Right renal cortex interstitium (tissue), 3 donors: ENCODE data around the gene PLP1. TPM values are rescaled to one million over a fixed set of nuclear protein-coding genes. Genes with fewer than 3 reads are reported as not detected.
"Not testable (repeated sequence)": the region's sequence is repeated elsewhere in the genome, so short reads cannot be mapped to it uniquely, and the experiment has no call there.

Experiments used
- DNase-seq, 3 donors: peaks; one replicate each; pipeline ENCODE4 v3.0.0-alpha.2; 2013; ENCODE audit warnings: low read depth in 3 of 3, low spot score in 2 of 3
- polyA plus RNA-seq, 3 donors: library from polyadenylated mRNA; unstranded; fragments of 120-200 nt; gene quantifications; one replicate each; pipeline ENCODE4 v1.2.1, GENCODE V29; 2013; ENCODE audit not compliant: insufficient read length in 3 of 3

Gene PLP1
- polyA plus RNA-seq, 3 donors, result 3.5 to 6.1 (median 5.9) TPM

DNA sequence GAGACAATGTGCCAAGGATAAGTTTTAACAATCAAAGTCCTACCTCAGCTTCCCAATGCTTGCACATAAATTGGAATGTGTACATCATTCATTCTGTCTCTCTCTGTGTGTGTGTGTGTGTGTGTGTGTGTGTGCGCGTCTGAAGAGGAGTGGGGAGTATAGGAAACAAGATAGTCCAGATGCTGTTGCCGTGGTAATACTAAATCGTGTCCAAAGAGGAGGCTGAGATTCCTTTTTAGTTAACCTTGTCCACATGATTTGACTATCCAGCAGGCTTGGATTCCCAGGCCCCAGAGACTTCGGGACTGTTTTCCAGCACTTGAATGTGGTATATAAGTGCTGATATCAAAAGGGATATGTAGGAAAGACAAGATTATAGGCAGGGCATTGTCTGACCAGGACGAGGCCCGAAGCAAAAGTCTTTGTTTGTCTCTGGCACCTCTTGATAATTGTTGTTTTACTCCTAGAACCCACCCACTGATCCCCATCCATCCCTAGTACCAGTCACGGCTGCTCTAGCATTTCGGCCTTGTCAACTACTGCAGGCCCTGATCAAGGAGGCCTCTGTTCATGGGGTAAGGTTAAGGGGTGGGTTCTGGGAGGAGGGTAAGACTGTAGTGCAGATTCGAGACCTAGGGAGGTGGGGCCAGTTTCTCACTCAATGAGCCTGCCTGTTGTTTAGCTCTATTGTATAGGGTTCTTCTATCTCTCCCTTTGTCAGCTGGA lies 3.9 kb downstream of the PLP1 start:
- DNase-seq, result no peak

DNA sequence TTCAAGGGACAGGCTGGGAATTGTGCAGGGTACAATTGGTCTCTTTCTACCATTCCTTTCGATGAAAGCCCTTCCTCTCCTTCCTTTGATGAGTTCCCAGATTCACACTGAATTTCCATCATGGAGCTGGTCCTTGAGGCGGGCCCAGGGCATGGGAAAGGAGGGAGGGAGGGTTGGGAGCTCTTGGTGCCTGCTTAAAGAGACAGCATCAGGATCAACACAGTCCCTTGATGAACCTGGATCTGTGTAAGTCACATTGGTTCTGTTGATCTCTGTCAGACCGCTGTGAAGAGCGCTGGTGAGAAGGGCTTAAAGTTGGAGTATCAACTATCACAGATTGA lies 4.4 kb downstream of the PLP1 start:
- DNase-seq, result no peak

DNA sequence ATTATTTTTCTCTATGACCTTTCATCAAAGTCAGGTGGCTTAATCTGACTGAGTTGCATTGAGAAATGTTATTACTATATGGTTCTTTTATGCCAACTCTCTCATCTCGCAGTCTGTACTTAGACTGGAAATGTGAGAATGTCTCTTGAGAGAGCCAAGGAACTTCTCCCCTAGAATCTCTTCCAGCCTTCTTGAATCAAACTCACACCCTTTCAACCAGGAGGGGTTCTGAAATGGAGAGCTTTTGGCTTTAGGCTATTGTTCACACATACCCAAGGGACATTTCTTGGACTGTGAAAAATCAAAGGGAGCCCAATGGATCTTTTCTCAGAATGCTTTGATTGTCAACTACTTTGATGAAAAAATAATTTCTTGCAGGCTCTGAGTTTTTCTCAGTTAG lies 5.1 kb downstream of the PLP1 start:
- DNase-seq, result no peak

DNA sequence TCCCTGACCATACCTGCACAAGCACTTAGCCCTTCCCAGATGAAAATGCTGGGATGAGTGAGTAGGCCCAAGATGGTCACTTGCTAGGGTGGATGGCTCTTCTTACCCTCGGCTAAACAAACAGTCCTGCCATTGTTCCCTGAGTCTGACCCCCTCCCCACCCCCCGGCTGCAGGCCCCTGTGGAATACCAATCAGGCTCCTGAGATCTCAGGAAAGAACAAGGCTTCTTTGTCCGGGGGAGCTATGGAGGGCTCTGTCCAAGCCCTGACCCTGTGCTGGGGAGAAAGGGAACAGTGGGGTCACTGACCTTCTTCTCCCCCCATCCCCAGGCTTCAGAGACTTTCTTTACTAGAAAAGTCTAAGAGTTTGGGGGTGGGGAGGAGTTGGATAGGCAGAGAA lies 6.0 kb downstream of the PLP1 start:
- no peak for DNase-seq

DNA sequence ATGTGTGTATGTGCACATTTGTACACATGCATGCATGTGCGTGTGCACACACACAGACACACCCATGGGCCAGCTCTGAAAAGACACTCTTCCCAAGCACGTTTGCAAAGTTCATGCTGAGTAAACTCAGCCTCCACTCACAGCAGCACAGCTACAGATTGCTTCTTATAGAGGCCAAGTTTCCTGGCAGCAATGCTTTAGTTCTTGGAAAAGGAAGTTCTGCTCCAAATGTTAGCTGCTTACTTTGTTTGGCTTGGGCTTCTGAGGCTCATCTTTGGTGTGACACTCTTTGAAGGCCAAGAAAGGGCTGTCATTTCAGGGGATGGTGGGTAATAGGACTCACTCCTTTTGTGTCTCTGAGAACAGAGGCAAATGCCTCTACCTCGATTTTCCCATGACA lies 6.6 kb downstream of the PLP1 start:
- no peak for DNase-seq

DNA sequence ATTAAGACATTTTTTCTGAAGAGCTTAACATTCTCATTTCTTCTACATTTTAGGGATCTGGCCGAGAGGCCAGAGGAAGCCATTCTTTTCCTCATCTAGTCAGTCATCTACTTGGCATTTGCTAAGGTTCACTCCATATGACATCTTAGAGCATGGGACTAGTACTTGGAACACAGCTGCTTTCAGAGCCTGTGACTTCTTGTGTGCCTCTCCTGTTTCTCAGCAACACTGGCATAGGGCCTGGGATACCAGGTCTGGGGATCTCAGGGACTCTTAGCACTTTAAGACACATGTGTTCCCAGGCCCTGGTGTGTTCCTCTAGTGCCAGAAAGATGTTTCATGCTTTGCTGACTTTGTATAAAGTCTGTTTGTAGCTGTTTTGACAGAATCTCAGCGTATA lies 7.3 kb downstream of the PLP1 start:
- no peak for DNase-seq

DNA sequence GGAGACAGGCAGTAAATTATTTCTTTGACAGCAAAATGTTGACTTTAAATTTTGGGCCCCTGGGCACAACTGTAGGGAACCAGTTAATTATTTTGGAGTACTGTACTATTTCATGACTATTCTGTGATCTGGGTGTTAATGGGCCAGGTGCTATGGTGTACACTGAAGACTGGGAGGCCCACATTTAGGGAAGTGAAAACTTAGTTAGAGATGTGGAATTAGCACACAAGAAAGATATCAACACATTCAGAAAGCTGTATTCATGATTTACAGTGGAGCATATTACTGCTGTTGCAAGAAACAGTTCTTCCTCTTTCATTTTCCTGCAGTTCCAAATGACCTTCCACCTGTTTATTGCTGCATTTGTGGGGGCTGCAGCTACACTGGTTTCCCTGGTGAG lies 12.4 kb downstream of the PLP1 start:
- no peak for DNase-seq

DNA sequence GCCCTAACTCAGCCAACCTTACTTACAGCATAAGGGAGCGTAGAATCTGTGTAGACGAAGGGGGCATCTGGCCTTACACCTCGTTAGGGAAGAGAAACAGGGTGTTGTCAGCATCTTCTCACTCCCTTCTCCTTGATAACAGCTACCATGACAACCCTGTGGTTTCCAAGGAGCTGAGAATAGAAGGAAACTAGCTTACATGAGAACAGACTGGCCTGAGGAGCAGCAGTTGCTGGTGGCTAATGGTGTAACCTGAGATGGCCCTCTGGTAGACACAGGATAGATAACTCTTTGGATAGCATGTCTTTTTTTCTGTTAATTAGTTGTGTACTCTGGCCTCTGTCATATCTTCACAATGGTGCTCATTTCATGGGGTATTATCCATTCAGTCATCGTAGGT lies 14.6 kb downstream of the PLP1 start:
- no peak for DNase-seq

DNA sequence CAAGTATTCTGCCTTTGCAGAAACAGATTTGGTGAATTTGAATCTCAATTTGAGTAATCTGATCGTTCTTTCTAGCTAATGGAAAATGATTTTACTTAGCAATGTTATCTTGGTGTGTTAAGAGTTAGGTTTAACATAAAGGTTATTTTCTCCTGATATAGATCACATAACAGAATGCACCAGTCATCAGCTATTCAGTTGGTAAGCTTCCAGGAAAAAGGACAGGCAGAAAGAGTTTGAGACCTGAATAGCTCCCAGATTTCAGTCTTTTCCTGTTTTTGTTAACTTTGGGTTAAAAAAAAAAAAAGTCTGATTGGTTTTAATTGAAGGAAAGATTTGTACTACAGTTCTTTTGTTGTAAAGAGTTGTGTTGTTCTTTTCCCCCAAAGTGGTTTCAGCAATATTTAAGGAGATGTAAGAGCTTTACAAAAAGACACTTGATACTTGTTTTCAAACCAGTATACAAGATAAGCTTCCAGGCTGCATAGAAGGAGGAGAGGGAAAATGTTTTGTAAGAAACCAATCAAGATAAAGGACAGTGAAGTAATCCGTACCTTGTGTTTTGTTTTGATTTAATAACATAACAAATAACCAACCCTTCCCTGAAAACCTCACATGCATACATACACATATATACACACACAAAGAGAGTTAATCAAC lies 15.3 kb downstream of the PLP1 start:
- DNase-seq, result no peak

DNA sequence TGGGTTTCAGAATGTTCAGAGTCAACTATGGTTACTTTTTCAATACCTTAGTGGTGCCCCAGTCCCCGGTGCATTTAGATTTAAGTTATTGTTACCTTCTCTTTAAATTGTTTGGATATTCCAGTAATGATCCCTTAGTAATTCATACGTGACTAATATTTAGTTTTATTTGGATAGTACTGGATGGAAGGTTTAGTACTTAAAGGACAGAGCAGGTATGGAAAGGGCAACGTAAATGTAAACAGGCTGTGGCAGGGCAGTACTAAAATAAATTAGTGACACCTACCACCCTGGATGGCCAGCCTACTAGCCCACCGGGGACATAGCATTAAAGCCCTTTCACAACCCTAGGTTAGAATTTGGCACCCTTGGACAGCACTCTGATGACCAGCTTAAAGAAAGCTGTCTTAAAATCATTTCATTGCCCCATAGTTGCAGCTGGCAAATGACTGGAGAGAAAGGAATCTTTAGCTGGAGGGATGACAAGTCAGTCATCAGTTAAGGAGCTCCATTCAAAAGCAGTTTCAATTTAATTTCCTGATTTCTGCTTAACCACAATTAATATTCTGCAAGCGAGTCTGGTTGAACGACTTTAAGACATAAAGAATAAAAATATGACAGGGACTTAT lies 16.4 kb downstream of the PLP1 start:
- no peak for DNase-seq

DNA sequence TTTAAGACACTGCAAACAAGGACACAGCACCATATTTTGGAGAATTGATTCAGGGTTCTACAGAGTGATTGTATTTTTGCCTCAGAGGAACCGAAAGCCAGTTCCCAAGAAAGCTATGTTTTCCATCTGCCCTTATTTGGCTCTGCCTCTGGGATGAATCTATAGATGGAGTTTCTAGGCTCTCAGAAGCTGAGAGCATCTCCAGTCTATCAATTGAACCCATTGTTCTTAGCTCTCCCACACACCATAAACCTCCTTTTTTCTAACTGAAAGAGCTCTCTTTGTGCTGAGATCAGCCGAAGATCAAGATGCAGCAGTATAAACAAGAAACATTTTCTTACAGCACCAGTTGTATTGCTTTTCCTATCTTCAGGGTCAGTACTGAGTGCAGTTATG lies 16.9 kb downstream of the PLP1 start:
- DNase-seq, result no peak

DNA sequence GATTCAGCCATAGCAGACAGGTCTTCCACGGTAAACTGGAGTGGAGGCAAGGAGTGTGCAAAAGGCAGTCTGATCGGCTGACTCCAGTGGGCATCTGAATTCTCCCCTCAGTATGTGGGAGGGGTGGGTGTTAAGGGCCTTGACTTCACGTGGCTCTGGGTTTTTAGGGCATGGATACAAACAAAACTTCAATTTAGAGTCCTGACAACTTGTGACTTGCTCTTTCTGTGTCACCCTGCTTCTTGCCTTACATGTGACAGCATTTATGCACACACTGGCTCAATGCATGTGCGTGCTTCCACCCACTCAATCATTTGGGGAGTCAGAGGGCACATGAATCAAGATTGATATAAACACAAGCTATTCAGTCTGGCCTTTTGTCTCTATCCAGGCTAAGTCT lies 17.5 kb downstream of the PLP1 start:
- DNase-seq, result no peak

DNA sequence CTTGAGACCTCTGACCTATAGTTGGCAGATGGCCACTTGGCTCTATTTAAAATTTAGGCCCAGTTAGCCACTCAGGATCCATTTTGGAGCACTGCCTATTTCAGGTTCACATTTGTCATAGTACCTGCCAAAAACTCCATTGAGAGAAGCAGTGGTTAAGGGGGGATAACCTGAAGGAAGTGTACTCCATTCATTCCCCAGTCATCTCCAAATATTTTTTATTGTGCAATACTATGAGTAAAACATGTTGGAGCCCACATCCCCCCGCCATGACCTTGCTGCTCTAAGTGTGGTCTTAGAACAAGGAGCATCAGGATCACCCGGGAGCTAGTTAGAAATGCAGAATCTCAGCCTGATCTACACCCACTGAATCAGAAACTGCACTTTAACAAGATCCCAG lies 21.1 kb downstream of the PLP1 start:
- no peak for DNase-seq

DNA sequence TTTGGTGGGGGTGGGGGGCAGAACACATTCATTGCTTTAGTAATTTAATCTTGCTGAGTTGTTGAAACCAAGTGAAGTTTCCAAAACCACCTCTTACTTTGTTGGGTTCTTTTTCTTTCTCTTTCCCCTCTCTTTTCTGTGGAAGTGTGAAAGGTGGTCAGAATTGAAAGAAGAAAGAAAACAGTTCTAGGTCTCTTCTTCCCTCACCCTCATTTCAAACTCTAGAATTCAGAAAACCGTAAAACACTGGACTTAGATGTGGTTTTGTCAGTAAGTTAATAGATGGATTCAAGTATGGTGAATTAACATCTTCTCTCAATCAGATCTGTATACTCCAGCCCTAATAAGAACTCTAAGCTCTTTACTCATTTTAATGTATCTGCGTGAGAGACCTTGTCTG lies 23.7 kb downstream of the PLP1 start:
- no peak for DNase-seq

DNA sequence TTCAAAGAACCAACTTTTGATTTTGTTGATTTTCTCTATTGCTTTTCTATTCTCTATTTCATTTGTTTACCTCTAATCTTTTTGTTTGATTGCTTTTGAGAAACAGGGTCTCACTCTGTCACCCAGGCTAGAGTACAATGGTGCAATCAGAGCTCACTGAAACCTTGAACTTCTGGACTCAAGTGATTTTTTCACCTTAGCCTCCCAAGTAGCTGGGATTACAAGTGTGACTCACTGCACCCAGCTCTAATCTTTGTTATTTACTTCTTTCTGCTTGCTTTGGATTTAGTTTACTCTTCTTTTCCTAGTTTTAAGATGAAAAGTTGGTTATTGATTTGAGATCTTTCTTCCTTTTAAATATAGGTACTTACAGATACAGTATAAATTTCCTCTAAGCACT lies 29.2 kb downstream of the PLP1 start:
- no peak for DNase-seq

DNA sequence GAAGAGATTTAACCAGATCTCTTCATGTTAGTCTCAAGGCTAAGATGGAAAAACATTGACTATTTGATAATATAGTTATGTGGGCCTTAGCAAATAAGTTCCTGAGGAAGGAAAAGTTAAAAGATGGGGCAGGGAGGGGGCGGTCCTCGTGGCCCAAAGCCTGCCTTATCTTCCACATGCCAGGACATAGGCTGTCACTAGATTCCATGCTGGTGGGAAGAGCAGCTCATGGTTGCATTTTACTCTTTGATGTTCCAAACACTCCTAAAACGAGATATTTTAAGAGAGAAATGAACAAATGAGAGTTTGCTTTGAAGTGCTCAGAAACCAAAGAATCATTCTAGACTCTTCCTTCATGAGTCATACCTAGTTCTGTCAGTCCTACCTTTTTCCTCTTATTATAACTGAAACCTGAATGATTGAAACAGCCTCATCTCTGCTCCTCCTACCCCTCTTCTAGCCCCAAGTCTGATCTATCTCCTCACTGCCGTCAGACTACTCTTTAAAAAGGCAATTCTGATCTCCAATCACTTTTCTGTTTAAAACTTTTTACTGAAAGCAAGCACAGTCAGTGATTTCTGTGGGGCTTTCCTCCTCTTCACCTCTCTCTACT lies 30.3 kb downstream of the PLP1 start:
- no peak for DNase-seq

DNA sequence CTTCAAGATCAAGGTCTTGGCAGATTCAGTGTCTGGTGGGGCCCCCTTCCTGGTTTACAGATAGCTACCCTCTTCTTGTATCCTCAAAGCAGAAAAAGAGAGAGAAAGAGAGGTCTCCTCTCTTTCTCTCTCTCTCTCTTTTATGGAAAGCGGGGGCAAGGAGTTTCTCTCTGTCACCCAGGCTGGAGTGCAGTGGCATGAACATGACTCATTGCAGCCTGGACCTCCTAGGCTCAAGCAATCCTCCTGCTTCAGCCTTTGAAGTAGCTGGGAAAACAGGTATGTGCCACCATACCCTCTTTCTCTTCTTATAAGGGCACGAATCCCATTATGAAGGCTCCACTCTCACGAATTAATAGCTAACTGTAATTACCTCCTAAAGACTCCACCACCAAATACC lies 35.2 kb downstream of the PLP1 start:
- no peak for DNase-seq

DNA sequence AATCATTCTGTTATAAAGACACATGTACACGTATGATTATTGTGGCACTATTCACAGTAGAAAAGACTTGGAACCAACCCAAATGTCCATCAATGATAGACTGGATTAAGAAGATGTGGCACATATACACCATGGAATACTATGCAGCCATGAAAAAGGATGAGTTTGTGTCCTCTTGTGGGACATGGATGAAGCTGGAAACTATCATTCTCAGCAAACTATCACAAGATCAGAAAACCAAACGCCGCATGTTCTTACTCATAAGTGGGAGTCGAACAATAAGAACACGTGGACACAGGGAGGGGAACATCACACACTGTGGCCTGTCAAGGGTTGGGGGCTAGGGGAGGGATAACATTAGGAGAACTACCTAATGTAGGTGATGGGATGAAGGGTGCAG lies 40.5 kb downstream of the PLP1 start:
- DNase-seq, result not testable (repeated sequence)

DNA sequence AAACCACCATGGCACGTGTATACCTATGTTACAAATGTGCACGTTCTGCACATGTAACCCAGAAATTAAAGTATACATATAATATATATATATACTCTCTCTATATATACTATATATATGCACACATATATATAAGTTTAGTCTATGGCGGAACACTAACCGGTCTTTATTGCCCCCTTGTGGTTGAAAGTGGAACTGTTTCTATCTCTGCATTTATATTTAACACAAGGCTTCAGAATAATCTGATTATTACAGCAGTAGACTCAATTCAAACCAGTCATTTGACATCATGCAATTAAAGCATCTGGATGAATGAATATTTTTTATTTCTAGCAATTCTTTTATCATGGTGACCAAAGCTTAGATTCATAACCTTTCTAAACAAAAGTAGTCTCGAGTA lies 40.9 kb downstream of the PLP1 start:
- DNase-seq, result no peak

DNA sequence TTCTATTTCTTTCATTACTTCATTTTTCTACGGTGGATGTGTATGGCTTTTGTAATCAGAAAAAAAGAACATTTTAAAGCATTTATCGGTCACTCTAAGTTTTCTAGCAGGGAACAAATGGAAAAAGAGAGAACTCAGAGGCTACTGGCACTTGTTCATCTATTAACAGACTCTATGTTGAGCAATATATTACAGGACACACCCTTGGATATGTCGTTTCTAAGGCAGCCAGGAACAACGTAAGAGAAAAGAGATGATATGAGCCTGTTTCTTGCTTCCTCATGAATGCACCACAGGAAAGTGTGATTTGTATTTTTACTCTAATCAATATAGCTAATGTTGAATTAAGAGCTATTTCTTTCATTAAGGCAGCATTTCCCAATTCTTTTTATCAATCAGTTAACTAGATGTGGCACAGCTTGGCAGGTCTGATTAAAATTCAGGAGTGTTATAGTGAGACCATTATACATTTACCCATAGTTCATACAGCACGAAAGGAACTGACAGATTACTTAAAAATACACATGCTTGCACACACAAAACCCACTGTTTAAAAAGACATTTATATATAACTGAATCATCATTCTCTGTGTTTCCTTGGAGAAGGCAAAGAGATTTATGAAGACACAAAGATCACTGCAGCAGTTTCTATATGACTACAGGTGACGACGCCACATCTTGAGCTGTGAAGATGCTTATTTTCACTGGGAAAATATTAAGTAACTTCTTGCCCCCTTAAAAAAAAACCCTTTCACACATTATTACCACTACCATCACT lies 42.4 kb downstream of the PLP1 start:
- DNase-seq, result no peak

DNA sequence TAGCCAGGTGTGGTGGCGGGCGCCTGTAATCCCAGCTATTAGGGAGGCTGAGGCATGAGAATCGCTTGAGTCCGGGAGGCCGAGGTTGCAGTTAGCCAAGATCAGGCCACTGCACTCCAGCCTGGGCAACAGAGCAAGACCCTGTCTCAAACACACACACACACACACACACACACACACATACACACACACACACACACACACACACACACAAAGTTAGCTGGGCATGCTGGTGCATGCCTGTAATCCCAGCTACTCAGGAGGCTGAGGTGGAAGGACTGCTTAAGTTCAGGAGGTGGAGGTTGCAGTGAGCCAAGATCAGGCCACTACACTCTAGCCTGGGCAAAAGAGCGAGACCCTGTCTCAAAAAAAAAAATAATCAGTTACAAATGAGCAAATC lies 44.2 kb downstream of the PLP1 start:
- DNase-seq, result not testable (repeated sequence)
